NCI-H2107 treated with DMSO at 0.1 percent for 48 hours (cell line): ENCODE results near the gene ACOD1.

Source experiments
- DNase-seq: peaks from one replicate; lab custom pipeline; 2025; ENCODE audit not compliant: unreplicated experiment; lab: John Stamatoyannopoulos, UW

The ACOD1 gene

GRCh38 chr13:76983676-76984075 is 35.4 kb downstream of the ACOD1 start:
- DNase-seq, result no peak

DNA sequence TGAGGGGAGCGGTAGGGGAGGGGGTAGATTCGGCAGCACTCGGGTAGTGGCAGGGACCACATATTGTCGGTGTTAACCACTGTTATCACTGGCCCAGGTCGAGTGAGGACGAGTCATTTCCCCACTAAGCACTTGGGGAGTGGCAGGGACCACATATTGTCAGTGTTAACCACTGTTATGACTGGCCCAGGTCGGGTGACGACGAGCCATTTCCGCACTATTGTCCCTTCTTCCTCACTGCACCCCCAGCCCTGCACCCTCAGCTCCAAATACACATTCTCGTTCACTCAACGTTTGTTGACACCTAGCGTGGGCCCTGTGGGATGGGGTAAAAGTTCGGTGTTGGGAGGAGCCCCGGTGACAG is 43.1 kb downstream of the ACOD1 start:
- DNase-seq, result no peak

DNA sequence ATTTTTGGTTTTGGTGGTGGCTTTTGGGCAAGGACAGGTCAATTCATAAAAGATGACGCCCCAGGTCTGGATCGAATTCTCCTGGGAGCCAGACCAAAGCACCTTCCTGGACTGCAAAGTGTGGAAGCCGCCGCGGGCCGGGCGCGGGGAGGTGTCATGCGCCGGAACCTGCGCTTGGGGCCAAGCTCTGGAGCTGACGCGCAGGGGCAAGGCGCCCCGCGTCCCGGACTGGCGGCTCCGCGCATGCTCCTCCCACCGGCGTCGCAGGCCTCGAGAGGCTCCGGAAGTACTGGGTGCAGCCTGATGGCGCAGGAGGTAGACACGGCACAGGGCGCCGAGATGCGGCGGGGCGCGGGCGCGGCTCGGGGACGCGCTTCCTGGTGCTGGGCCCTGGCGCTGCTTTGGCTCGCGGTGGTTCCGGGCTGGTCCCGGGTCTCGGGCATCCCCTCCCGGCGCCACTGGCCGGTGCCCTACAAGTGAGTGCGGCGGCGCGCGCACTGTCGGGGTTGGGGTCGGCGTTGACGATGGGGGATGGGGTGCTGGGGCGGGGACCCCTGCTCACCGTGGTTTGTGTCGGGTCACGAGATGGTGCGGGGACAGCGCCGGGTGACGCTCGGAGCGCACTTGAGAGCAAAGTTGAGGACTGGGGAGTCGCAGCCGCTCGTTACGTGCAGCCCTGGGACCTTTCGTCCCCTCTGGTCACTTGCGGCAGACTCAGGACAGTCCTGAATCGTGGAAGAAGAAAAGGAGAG is 43.7 kb downstream of the ACOD1 start, which contains the start of gene CLN5:
Gene CLN5, plus strand, starts transcription at position 286 of the 752 bp plus-strand sequence. Its CDS starts 18 bp downstream, at position 304.
- peak; percentile 61 for DNase-seq

DNA sequence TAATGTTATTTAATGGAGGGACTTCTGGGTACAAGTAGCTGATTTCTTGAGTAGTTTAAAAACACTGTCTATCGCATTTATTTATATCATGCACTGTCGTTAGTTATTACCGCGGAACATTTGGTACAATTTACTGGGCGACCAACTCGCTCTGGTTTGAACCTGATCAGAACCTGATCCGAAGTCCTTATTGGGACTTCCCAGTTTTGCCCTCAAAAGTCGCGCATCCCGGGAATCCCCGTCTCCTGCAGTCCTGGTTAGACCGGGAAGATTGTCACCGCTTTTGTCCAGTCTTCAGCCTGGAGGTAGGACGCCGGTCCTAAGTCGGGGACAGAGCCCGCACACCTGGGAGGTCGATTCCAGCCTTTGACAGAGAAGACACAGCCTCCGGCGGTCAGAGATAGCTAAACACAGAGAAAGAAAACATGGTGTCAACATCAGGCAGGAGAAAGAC is 44.3 kb downstream of the ACOD1 start:
- DNase-seq, result no peak

DNA sequence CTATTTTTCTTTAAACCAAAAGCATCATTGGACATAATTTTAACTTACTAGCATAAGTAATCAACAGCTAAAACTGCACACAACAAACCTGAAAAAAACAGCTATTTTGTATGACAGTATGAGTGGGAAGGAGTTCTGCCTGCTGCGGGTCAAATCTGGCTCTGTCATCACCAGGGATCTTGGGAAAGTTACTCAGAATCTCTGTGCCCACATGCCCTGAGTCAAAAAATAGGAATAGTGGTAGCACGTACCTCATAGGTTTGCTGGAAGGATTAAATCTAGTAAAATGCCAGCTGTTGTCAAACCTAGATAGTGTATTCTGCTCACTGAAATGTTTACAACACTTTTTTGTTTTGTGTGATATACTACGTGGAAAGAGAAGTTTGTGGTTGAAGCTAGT is 44.7 kb downstream of the ACOD1 start:
- no peak for DNase-seq

GRCh38 chr13:76993473-76993872 is 45.2 kb downstream of the ACOD1 start:
- DNase-seq, result no peak

DNA sequence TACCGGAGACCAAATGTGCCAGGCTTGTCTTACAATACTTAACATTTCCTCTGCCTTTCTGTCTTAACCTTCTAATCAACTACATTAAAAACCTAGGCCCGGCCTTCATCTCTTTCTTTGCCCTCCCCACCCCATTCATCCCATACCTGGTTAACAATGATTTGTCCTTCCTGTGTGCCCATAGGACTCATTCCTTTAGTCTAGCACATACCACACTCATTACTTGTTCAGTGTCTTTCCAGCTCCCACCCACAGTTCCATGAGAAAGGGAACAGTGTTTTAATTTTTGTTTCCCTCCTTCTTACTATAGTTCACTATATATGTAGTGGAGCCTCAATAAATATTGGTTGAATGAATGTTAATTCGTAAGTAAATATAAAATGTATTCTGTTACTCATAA is 46.0 kb downstream of the ACOD1 start:
- no peak for DNase-seq

DNA sequence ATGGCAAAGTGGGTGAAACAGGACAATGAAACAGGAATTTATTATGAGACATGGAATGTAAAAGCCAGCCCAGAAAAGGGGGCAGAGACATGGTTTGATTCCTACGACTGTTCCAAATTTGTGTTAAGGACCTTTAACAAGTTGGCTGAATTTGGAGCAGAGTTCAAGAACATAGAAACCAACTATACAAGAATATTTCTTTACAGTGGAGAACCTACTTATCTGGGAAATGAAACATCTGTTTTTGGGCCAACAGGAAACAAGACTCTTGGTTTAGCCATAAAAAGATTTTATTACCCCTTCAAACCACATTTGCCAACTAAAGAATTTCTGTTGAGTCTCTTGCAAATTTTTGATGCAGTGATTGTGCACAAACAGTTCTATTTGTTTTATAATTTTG is 52.2 kb downstream of the ACOD1 start:
- DNase-seq, result no peak

GRCh38 chr13:77001540-77001939 is 53.2 kb downstream of the ACOD1 start:
- DNase-seq, result no peak

- no peak for DNase-seq
Measured at GRCh38 chr13:77001963-77002587, 53.8 kb downstream of the ACOD1 start.

- no peak for DNase-seq
Measured at GRCh38 chr13:77002590-77003190, 54.4 kb downstream of the ACOD1 start.
